Stimulated activated CD4-positive, alpha-beta T cell treated with anti-CD3 and anti-CD28 coated beads, Interleukin-15, amount 100 ng/mL, for 48 hours (primary cell): Measurements from ENCODE around the gene ZNF256.

Experiments used
- DNase-seq, 2 donors: peaks; one replicate each; pipeline ENCODE4 v3.0.0-alpha.2; 2020; ENCODE audit warnings: low read depth in 2 of 2

Gene ZNF256

DNA sequence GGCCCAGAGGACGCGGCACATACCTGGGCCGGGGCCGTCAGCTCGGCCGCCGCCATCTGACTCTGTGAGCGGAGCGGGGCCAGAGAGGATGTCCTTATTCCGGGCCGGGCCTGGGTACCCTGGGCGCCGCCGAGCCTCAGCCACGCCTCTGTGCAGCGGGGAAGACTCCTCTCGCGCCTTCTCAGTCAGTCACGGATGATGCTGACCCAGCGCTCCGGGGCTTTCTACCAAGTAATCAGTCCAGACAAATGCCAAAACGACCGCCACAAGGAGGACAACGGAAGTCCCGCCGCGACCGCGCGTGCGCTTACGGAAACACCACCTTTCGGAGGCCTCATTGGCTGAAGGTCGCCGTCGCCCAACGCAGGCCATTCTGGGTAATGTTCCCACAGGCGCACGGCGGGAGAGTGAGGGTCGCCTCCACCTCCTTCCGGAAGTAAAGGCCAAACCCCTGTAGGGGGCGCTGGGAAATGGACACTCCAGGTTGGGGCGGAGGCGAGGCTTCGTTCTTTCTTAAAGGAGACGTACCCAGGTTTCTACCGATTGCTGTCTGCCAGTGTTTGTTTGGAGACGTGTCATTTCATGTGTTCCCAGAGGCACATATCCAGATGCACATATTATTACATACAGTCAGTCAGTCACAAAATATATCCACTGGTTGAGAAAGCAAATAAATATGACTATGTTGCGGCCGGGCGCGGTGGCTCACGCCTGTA lies at the start of gene ZNF256:
Gene ZNF256 (minus strand): TSS at position 288 of the 716 bp plus-strand sequence. CDS start 232 bp downstream, at position 56.
- DNase-seq: peak; percentile 87 to 89

DNA sequence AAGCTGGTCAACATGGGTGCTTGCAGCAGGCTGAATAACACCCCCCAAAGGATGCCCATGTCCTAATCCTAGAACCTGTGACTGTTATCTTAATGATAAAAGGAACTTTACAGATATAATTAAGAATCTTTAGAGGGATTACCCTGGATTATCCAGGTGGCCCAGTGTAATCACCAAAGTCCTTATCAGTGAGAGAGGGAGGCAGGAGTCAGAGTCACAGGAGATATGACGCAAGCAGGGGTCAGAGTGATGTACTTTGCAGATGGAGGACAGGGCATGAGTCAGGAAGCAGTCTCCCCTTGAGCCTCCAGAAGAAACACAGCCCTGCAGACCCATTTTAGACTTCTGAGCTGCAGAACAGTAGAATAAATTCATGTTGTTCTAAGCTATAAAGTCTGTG lies 45.3 kb upstream of the ZNF256 start:
- no peak for DNase-seq

DNA sequence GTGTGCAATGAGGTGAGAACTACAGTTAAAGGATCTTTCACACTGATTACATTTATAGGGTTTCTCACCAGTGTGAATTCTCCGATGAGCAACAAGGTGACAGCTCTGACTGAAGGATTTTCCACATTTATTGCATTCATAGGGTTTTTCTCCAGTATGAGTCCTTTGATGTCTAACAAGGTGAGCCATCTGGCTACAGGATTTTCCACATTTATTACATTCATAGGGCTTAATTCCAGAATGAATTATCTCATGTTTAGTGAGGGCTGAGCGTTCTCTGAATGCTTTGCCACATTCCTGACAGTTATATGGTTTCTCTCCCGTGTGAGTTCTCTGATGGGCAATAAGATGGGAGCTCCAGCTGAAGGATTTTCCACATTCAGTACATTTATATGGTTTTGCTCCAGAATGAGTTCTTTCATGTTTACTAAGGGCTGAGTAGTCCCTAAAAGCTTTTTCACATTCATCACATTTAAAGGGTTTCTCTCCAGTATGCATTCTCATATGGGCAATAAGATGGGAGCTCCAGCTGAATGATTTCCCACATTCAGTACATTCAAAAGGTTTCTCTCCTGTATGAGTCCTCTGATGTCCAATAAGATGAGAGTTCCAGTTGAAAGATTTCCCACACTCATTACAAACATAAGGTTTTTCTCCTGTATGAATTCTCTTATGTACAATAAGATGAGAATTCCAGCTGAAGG lies 31.2 kb upstream of the ZNF256 start:
- no peak for DNase-seq

DNA sequence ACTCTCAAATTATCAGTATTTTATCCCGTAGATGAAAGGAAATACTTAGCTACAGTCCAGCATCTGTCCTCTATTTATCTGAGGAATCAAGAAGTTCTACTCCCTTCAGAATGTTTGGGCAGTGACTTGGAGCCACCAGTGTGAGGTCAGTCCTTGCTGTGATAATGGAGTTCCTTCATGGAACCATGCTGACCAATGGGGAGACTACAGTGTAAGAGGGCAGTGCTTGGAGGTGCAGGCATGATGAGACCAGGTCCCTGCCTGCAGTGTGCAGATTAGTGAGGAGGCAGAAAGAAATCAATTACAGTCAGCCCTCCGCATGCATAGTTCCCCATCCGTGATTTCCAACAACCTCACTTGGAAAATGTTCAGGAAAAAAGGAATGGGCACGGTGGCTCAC lies 26.9 kb upstream of the ZNF256 start, which contains the start of gene C19orf18:
Gene C19orf18 (minus strand): TSS at position 101 of the 400 bp plus-strand sequence. CDS start 102 bp downstream, outside the sequence.
- DNase-seq: no peak

DNA sequence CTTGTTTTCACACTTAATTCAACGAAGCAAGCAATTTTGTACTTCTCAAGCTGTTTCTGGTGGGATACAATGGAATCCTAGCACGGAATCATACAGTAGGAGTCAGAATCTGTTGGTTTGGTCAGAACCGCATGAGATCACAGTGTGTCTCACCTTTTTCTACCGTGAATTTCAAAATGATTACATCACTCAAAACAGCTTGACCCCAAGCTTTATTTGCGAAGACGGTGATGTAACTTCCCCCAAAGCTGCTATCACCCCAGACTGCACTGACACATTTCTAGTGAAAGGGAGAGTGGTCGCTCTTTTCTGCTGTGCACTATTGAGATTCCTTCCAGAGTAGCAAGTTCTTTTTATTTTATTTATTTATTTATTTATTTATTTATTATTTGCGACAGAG lies 17.3 kb upstream of the ZNF256 start:
- DNase-seq: no peak

DNA sequence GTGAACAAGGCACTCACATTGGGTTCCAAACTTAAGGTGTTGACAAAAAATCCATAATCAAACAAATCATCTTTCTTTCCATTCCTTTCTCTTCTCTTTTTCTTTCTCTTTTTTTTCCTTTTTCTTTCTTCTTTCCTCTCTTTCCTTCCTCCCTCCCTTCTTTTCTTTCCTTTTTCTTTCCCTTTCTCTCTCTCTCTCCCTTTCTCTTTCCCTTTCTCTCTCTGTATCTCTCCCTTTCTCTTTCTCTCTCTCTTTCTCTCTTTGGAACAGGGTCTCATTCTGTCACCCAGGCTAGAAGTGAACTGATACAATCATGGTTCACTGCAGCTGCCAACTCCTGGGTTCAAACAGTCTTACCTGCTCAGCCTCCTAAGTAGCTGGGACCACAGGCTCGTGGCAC lies 14.3 kb upstream of the ZNF256 start:
- no peak for DNase-seq

DNA sequence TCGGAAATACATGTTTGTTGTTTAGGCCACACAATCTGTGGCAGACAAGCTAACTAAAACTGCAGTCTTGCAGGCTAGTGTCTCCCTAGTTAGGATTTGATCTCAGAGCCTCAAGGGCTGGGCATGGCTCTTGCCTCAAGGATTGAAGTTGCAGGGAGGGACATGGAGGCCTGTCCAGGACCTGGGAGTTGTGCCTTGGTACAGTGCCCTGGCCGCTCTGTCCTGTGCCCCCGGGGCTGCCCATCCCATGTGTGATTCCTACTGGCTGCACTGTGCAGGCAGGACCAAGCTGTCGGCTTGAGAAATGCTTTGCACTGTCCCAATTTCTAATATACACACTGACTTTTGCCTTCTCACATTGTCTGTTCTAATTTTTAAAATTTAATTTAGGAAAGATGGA lies 7.5 kb upstream of the ZNF256 start:
- DNase-seq: no peak

DNA sequence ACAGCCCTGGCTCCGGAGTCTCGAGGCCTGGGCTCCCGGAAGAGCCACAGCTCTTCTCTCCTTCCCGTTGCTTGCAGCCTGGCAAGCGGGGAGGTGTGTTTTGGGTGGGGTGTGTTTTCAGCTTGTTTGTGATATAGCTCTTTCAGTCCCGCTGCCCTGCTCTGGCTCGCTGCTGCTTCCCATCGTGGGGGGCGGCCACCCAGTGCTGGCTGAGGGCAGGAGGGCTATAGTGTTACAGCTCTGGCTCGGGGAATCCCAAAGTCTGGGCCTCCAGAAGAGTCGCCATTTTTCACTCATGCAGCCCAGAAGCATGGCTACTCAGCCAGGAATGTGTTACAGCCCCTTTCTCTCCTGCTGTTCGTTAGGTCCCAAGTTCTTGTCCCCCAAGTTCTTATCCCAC lies 2.2 kb upstream of the ZNF256 start:
- no peak for DNase-seq

DNA sequence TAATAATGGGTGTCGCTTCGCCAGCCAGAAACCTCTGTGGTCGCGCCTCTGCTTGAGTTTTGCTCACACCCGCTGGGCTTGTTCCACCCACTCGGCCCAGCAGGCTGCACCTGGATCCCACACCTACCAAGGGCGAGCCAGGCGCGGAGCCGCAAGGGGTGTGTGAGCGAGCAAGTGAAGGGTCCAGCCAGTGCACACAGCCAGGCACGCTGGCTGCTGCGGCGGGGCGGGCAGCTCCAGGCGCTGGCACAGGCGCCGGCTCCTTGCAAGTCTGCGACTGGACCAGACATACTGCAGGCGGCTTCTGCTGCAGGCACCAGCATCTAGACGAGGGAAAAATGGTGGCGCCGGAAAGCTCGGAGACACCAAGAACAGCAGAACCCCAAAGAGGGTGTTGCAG lies 1.8 kb upstream of the ZNF256 start:
- DNase-seq: no peak

DNA sequence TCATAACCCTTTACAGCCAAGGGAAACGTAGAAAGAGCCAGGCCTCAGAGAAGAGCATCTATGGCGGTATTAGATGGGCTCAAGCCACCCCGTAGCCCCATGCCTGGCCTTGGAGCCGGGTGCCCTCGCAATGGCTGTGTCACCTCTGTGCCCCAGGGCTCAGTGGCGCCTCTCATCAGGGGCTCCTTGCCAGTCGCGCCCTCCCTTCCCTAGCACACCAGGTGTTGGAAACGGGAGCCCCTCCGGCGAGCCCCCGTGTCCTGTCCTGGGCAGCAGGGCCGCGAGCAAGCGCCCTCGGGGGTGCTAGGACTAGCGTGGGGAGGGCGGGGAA lies 453 bp downstream of the ZNF256 start:
- peak in 1 of 2 donors; percentile 2 for DNase-seq

DNA sequence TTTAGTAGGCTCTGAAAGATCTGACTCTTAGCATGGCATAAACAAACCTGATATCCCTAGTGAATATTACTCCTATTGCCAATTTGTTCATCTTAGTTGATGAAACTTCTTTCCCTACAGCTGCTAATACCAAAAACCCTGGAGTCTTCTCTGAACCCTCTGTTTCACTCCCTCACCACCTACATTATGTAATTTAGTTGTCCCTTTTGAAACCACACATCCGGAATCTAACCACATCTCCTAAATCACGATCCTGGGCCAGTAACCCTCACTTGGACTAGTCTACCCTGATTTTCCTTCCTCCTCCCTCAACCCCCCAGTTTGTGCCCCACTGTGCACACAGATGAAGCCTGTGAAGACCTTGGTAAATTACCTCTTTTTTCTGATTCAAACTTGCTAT lies 1.2 kb downstream of the ZNF256 start:
- DNase-seq: no peak

DNA sequence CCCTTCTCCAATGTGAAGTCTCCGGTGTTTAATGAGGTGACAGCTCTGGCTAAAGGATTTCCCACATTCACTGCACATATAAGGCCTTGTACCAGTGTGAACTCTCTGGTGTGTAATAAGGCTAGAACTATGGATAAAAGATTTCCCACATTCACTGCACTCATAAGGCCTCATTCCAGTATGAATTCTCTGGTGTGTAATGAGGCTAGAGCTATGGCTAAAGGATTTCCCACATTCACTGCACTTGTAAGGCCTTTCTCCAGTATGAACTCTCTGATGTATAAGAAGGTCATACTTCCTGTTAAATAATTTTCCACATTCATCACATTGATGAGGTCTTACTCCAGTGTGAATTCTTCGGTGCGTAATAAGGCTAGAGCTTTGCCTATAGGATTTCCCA lies 5.9 kb downstream of the ZNF256 start:
- DNase-seq: no peak

DNA sequence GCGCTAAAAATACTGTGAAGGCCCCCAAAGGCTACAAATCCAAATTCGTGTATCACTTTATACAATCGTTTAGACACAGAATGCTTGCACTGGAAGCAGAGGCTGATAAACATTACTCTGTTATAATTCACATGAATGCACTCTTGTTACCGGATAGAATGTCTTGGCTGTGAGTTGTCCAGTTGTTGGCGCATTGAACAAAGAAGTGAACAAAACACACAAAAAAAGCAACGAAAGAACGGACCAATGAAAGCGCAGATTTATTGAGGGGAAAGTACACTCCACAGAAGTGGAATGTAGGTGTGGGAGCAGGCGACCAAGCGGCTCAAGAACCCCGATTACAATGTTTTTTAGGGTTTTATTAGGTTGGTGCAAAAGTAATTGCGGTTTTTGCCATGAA lies 11.8 kb downstream of the ZNF256 start:
- no peak for DNase-seq

DNA sequence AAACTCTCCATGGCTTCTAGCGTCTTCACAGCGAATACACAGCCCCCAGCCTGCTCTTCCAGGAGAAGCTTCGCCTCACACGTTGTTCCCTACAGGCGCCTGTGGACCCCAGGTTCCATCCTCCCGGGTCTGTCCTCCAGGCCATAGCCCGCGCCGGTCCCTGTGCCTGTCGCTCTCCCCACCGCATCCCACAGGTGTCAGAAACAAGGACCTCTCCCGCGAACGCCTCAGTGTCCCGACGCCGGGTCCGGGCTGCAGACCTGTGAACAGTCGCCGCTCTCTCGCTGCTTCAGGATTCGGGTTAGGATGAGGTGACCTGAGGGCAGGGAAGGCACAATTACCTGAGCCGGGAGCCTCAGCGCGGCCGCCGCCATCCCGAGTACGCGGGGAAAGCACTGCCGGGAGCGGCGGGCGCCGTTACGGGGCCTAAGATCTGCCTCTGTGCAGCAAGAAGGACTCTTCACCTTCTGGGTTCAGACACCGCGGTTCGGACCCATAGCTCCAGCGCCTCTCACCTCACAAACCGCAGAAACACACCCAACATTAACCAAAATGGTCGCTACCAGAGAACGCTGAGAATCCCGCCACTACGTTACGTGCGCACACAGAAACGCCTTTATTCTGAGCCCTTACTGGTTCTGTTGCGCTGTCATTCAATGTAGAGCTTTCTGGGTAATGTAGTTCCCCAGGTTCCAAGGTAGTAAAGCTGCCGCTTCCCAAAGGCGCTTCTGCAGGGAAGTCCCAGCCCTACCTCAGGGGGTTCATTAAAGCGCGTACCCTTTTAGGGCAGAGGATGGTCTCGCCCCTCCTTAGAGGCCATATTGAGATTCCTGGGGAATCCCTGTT lies 12.5 kb downstream of the ZNF256 start, which contains the start of gene ZNF418:
Gene ZNF418 (minus strand): TSS at position 583 of the 846 bp plus-strand sequence. CDS start 1,580 bp downstream, outside the sequence.
- DNase-seq: peak in 1 of 2 donors; percentile 12

DNA sequence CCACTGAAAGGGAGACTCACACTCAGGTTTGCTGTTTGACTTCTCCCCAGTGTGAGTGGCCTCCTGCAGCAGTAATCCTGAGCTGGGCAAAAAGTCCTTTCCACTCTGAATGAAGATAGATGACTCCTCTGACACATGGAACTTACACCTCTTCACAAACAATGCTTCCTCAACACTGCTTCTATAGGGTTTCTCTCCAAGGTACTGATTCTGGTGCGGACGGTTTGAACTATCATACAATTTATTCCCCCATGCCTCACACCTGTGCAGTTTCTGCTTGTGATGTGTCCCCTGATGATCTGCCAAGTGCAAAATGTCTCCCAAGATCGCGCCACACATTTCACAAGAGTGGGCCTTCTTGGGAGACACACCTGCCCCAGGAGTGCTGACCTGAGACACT lies 19.9 kb downstream of the ZNF256 start:
- DNase-seq: no peak

DNA sequence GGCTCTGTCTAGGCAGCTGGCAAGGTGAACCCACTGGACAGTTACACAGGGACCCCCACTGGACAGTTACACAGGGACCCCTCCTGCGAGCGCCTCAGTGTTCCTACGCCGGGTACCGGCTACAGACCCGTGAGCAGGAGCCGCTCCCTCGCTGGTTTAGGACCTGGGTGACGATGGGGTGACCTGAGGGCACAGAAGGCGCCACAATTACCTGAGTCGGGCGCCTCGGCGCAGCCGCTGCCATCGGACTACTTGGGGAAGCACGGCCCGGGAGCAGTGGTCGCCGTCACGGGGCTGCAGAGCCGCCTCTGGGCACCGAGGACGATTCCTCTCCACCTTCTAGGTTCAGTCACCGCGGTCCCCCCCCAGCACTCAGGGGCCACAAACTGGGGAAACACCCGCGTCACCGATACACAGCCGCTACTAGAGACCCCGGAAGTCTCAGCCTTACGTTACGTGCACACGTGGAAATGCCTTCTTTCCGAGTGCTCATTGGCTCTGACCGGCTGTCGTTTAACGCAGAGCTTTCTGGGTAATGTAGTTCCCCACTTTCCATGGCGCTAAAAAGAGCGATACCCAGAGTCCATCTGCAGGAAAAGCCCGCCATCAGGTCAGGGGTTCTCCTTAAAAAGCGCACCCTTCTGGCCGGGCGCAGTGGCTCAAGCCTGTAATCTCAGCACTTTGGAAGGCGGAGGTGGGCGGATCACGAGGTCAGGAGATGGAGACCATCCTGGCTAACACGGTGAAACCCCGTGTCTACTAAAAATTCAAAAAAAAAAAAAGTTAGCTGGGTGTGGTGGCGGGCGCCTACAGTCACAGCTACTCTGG lies 31.1 kb downstream of the ZNF256 start, which contains the start of gene ZNF417:
Gene ZNF417 (minus strand): TSS at position 425 of the 828 bp plus-strand sequence. CDS start 181 bp downstream, at position 244.
- DNase-seq: peak; percentile 74 to 75

DNA sequence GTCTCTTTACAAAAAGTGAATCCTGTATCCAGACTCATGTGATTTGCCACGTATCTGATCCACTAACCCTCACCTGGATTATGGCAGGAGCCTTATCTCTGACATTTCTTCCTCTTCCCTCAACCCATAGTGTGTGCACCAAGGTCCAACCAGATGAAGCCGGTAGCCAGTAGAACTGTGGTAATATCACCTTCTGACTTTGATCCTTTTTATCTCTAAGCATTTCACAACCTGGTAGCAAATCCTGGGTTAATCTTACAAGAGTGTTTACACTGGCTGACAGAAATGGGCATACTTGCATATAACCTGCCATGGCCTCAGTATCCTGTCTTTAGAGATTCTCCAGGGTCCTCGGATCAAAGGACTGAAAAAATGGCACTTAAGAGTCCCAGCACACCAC lies 33.0 kb downstream of the ZNF256 start:
- DNase-seq: no peak

DNA sequence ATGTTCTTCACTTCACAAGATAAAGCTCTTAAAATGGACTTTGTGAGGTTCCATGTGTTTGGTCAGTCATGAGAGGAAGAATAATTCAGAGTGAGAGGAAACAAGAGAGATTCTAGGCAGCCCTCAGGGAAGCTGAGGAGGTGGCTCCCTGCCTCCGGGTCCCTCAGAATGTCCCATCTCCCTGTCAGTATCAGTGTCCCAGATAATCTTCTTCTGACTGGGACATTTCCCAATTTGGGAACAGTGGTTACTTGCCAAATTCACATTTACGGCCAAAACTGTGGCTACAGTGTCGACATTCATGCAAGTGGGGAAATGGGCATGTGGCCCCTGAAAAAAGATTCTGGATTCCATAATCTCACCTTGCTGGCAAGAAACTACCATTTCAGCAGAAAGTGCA lies 40.1 kb downstream of the ZNF256 start:
- no peak for DNase-seq

DNA sequence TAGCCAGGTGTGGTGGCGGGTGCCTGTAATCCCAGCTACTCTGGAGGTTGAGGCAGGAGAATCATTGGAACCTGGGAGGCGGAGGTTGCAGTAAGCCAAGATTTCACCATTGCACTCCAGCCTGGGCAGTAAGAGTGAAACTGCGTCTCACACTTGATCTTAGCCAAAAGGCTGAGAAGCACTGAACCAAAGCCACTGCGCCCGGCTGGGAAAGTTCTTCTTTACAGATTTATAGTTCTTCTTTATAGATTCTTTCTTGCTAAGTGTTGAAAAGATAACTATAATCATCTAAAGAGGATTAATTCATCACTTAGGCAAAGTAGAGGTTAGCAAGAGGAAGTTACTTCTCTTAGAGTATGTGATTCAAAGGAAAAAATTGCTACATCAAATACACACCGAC lies 42.2 kb downstream of the ZNF256 start:
- no peak for DNase-seq

DNA sequence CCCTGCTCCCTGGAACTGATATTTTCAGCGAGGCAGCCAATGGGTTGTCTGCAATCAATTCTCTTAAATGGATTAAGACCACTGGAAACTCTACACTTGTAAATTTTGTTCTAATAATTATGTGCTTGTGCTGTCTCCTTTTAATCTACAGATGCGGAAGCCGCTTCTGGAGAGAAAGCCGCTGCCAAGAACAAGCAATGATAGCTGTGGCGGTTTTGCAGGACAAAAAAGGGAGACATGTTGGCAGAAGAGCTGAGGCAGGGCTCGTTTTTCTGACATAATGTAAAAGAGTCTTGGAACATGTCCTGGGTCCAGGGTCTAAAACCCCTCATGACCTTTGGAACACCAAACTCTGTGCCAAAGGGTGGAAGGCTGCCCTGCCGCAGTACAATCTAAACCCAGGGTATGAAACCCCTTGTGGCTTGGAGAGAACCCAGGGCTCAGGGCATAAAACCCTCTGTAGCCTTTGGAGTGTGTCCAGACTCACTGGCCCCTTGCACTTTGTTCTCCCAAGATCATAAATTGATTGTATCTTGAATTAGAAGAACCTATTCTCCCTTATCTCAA lies 43.8 kb downstream of the ZNF256 start:
- DNase-seq: no peak

DNA sequence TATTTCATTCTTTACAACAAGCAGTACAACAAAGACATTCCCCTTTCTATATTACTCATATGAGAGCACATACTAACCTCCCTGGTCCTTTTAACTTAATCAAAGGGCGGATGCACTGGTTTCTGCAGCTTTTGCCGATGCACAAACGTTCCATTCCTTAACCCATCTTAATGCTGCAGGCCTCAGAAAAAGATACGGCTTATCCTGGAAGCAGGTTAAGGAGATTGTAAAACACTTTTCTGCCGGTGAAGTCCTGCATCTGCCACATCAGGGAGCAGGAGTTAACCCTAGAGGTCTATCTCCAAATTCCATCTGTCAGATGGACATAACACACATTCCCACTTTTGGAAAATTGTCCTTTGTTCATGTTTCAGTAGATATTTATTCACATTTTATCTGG lies 47.2 kb downstream of the ZNF256 start:
- DNase-seq: no peak
